Measurements from ENCODE around the gene BCAR3.

GRCh38 chr1:93597709-93598108, 83.9 kb downstream of the BCAR3 start:
- TF ChIP-seq POLR2A (IDR thresholded peaks at IDR 0.05) (no peak), CTCF (IDR thresholded peaks at IDR 0.05) (no peak)

All from prostate gland (tissue), 2 donors.